Measurements from ENCODE around the gene ADAMTS1. TPM values are rescaled to one million over a fixed set of nuclear protein-coding genes. Genes with fewer than 3 reads are reported as not detected.

The ADAMTS1 gene
- total RNA-seq, 1 donor from 2014 or later, result 10.1 TPM

DNA sequence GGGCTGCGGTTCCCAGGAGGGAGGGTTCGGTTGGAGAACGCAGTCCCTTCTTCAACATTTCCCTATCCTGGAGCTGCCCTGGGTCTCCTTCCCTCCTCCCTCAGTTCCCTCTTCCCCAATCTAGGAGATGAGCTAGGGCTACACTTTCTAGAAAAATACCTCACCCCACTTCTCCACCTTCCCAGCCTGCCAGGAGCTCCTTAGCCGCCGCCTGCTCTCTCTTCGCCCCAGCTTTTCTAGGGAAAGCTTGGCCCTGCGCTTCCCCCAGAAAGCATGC, 488 bp upstream of the ADAMTS1 start:
- DNase-seq (ENCODE audit: low read depth in 2 of 2), result no peak

DNA sequence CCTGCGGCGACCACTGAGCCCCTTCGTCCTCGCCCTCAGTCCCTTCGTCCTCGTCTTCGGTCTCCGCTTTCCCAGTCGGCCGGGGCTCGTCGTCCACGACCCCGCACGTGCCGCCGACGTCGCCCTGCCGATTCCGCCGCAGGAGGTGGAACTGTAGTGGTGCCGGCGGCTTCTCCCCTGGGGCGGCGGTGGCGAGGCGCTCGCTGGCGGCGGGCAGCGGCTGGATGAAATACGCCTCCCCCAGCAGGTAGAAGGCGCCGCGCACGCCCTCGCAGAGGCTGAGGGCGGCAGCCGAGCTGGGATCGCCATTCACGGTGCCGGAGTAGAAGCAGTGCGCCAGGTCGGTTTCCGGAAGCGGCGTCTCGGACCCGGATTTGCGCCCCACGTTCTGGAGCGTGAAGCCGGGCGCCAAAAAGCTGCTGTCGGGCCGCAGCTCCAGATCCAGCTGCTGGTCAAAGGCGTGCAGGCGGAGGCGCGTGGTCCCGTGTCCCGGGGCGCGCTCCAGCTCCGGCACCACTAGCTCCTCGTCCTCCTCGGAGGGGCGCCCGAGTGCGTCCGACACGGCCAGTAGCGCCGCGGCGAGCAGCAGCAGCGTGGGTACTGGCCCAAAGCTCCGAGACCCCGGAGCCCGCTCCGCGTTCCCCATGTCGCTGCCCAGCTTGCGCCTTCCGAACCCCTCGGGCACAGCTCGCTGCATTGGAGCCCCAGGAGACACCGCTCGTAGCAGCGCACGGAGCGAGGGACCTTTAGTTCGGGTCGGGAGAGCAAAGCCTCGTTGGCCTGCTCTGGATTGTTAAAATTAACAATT, 747 bp downstream of the ADAMTS1 start:
- peak in 1 of 2 donors; percentile 47 for DNase-seq (ENCODE audit: low read depth in 2 of 2)

DNA sequence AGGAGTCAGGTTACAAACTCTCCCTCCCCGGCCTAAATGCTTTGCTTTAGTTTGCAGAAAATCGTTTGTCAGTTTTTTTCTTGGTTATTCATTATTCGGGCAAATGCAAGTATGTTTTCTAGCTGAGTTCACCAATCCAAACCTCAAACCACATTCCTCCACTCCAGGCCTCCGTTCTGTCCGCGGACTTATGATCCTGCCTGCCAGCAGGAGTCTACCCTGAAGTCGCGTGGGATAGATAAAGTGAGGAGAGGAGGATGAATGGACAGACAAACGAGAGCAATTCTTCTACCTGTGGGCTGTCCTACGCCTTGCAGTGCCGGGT, 1.3 kb downstream of the ADAMTS1 start:
- DNase-seq (ENCODE audit: low read depth in 2 of 2), result peak in 1 of 2 donors; percentile 35

DNA sequence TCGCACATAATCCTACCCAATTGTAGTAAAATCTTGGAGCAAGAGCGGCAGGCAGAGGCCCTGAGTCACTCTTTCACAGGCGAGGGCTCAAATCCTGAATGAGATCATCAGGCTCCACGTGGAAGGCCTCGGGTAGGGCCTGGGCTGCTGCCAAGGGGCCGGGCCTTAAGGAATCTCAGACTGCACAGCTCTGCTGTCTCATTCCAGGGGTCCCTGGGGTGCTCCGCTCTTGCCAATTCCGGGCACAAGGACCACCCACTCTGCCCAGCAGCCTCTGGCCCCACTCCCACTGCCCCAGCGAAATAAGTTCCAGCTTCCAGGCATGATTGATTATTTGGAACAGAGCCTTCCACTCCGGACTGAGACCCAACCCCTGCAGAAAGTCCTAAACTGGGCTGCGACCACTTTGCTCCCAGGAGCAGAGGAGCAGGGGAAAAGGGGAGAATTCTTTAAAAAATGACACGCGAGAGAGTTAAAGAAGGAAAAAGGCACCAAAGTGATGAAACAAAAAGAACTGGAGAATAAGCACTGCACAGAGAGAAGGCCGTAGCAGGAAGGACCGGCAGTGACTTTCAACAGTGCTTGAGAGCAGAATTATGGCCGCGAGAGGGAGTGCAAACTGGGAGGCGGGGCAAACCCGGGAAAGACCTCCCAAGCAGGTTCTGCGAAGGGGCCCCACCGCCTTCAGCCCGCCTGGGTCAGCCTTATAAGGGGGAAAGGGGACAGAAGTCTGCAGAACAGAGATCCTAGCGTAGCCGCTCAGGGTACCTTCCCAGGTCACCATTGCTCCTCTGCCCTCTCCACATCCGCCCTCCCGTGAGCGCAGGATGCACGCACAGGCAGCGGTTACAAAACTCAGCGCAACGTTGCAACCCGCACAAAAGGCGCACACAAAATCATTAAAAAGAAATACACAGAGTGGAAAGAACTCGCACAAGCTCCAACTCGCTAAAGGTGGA, 2.0 kb downstream of the ADAMTS1 start:
- peak in 1 of 2 donors; percentile 93 for DNase-seq (ENCODE audit: low read depth in 2 of 2)

DNA sequence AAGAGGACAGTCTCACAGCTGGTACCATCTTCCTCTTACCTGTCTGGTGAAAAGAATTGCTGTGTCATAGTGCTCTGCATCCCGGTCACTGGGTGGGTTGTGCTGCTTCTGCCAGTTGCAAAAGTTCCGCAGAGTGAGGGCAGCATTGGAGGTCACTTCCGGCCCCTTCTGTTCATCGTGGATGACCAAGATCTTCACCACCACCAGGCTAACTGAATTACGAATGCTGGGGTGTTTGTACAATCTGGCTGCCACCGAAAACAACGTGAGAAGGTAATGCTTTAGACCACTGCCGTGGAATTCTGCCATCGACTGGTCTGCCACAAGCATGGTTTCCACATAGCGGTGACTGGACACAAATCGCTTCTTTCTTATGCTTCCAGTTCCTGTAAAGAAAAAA, 2.9 kb downstream of the ADAMTS1 start:
- DNase-seq (ENCODE audit: low read depth in 2 of 2), result no peak

DNA sequence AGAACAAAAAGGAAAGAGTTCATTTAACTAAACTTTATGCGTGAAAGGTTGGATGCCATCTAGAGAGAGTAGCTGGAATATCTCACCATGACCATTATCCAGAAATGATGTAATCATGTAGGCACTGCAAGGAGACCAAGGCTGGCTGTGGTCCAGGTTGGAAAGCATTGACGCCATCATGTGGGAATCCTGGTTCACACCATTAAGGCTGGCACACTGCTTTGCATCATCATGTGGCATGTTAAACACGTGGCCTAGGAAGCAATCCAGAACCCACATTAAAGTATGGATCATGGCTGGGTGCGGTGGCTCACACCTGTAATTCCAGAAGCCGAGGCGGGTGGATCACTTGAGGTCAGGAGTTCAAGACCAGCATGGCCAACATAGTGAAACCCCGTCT, 4.3 kb downstream of the ADAMTS1 start:
- DNase-seq (ENCODE audit: low read depth in 2 of 2), result peak in 1 of 2 donors; percentile 53

DNA sequence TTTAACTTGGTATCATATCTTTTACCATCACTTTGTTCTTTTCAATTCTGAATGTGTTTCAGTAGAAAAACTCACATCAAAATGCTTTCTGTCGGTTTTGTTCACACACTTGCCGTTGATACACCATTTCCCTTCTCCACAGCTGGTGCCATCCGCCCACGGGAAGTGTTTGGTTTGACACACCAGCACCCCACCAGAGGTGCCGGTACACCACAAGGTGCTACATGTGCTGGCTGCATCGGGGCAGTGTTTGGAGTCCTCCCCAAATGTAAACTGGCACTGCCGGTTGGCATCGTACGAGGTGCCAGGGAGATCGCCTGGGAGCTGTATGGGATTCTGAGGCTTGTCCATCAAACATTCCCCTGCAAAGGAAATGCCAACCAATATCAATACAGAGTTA, 5.0 kb downstream of the ADAMTS1 start:
- no peak for DNase-seq (ENCODE audit: low read depth in 2 of 2)

DNA sequence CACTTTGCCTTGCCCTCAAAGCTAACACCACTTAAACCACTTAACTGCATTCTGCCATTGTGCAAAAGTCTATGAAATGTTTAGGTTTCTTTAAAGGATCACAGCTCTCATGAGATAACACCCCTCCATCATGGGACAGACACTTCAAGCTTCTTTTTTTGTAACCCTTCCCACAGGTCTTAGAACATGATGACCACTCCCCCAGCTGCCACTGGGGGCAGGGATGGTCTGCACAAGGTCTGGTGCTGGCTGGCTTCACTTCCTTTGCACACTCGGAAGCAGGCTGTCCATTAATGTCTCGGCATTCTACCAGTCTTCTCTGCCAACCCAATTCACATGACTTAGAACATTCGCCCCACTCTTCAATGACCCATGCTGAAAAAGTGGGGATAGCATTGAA, 7.7 kb downstream of the ADAMTS1 start:
- no peak for DNase-seq (ENCODE audit: low read depth in 2 of 2)

DNA sequence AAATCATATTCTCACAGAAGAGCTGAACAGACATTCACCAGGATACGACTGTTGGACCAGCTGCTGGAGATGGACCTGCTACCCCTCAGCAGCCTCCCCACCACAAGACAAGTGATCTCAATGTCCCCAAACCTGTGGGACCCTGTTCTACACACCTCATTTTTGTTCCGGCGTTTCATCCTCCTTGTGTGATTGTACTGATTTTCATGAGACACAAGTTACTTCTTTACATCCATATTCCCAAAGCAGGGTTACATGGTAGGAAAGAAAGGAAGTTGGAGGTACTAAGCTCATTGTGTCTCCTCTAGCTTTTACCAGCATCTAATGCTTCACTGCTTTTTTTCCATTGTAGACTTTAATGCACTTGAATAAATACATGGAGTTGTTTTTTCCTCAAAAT, 8.7 kb downstream of the ADAMTS1 start:
- DNase-seq (ENCODE audit: low read depth in 2 of 2), result no peak

DNA sequence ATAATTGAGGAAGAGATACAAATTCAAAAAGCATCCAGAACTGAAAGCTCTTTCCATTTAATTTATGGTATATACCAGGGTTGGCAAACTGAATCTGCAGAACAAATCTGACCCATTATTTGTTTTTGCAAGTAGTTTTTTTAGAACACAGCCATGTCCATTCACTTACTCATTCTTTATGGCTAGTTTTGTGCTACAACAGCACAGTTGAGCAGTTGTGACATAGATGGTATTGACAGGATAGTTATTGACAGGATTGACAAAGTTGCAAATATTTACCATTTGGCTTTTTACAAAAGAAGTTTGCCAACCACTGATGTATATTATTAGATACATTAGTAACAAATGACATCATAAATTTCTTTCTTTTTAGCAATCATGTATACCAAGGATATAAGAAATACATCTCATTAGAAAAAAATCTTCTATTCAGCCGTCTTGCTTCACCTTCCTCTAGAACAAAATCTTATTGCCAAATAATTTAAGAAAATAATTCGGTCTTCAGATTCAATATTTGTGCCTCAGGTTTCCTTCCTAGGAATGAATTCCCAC, 9.4 kb downstream of the ADAMTS1 start:
- no peak for DNase-seq (ENCODE audit: low read depth in 2 of 2)

DNA sequence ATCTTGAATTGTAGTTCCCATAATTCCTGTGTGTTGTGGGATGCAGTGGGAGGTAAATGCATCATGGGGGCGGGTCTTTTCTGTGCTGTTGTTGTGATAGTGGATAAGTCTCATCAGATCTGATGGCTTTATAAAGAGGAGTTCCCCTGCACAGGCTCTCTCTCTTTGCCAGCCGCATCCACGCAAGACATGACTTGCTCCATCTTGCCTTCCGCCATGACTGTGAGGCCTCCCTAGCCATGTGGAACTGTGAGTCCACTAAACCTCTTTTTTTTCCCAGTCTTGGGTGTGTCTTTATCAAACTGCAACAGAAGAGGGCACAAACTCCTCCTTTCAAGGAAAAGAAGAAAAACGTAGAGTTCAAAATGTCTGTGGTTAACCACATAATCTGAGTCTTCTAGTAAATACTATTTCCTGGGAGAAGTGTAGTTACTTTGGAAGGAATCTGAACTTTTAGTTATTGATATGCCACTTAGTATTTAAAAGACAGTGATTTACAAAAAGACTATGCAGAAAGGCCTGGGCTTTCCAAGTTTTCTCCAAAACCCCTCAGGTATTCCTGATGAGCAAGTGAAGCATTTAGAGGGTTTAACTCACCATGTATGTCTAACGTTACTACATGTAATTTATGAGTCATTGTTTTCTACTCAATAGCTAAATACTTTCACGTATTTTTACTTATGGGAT, 10.0 kb downstream of the ADAMTS1 start:
- DNase-seq (ENCODE audit: low read depth in 2 of 2), result no peak

DNA sequence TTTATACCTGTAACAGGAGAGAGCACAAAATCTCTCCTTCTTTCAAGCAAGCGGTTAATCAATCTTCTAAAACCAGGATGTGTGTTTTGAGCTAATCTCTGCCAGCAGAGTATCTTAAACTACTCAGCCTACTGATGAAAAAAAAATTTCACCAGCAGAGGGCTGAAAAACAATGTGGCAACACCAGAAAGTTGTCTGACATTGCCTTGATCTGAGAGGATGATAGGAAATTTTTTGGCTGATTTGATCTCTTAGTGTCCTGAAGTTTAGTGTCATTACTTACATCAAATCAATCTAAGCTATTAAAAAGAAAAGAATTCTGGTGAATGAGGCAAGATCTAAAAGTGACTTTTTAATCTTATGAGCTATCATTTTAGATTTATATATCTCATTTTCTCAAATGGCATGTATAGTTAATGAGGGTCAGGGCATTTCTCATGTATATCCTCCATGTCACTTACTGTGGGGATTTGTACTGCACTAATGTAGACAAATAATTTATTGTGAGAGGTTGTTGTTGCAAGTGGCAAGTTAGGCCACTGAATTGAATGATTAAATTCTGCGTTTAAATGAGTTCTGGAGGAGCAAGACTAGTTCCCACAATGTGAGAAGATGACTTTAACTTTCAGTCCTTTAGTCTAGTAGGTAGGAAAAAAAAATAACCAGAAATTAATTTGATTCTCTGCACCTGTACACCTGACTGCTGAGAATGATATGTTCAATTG, 10.9 kb downstream of the ADAMTS1 start:
- no peak for DNase-seq (ENCODE audit: low read depth in 2 of 2)

DNA sequence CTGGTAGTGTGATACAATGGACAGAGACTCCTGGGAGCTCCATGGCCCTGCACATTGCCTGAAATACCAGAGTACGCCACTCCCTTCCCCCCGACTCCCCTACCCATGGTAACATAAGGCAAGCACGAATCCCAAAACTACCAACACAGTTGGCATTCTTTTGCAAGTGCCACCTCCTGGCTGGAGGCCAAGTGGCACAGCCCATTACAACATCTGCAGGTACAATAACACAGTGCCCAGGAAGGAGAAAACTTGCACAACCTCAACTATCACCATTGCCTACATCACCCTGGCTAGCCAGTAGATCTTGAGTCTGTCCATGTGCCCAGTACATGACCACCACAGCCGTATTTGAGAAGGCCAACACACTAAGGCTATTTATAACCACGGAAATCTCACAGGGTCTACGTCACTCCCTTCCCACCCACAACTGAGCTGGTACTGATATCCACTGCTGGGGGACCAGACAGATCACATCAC, 11.7 kb downstream of the ADAMTS1 start:
- no peak for DNase-seq (ENCODE audit: low read depth in 2 of 2)

DNA sequence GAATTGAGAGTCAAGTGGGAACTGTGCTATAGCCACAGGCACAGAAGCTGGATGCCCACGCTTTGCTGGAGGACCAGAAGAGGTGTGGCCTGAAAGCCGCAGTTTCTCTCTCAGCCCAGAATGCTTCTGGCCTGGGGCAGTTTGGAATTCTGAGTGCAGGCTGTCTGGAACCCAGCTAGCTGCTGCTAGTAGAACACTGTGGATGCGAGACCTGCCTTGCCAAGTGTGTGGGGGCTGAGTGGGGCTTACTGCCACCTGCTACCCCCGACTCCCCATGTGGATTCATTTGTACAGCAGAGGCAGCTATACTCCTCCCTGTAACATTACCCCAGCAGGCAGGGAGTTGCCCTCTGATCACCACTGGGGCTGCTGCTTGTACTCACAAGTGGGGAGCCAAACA, 12.2 kb downstream of the ADAMTS1 start:
- DNase-seq (ENCODE audit: low read depth in 2 of 2), result no peak

DNA sequence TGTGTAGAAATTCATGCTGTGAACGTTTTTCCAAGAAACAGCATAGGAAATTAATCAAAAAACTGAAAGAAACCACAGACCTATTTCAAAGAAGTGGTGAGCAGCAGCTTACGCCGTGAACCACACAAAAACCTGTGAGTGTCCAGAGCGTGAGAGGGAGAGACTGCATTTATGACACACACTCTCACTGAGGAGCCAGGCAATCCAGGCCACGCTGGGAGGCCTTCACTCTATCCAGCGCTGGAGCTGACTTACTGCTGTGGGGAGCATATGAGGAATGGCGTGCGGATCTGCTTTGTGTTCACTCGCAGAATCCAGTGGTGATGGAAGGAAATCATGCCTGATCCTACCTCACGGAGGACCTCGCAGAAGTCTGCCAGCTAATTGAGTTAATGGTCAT, 12.7 kb downstream of the ADAMTS1 start:
- no peak for DNase-seq (ENCODE audit: low read depth in 2 of 2)

DNA sequence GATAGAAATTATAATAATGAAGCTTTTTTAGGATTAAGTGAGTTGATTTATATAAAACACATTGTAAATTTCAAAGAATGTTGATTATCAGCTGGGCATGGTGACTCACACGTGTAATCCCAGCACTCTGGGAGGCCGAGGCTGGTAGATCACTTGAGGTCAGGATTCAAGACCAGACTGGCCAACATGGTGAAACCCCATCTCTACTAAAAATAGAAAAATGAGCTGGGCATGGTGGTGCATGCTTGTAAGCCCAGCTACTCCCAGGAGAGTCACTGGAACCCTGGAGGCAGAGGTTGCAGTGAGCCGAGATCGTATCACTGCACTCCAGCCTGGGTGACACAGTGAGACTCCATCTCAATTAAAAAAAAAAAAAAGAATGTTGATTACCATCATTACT, 18.4 kb downstream of the ADAMTS1 start:
- no peak for DNase-seq (ENCODE audit: low read depth in 2 of 2)

DNA sequence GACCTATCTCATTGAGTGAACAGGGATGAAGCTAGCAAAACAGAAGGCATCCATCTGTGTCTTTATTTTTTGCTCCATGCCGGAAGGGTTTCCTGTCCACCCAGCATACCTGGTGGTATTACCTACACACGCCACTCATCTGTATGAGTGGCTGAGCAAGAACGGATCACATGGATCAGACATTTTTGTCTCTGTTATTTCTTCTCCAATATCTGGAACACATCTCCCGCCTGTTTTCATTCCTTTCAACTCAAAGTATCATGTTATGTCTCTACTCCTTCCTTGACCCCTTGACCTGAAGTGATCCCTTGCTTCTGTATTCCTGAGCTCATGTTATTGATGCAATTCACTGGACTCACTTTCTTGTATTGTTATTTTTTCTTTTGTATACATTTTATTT, 24.7 kb downstream of the ADAMTS1 start:
- no peak for DNase-seq (ENCODE audit: low read depth in 2 of 2)

DNA sequence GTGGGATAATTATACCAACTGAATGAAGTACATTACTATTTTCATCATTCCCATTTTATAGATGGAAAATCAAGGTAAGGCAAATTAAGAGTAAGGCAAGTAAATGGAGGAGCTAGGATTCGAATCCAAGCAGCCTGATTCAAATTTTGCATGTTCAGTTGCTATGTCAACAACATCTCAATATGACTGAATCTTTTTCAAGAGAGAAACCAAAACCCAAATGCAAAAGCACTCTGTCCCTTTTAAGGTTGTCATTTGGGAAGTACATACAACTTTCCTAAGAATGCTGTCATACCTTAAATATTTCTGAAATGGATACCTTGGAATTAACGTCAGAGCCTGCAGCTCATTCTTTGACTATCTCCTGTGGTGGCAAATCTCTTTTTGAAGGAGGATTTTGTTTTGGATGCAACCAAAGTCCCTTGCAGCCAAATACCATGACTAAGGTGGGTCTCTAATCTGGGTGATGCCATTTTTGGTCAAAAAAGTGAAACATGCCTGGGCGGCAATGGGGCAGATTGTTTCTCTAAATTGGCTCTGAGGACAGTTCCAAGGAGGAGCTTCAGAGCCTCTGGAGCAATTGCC, 25.4 kb downstream of the ADAMTS1 start:
- DNase-seq (ENCODE audit: low read depth in 2 of 2), result no peak

DNA sequence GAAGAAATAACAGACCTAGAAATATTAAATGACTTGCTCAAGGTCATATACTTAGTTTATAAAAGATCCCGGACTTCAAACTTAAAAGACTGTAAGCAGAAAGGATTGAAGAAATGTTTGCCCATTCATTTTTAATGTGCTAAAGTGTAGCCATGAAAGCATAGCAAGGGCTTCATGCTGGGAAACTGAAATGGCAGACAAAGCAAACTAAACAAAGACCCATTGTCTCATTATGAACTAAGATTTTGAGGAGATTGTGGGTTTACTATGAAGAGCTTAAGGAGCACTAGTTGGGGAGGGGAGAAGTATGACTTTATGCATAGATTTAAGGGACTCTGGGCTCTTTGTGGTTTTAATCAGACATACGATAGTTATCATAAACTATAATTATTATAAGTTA, 26.3 kb downstream of the ADAMTS1 start:
- DNase-seq (ENCODE audit: low read depth in 2 of 2), result no peak

DNA sequence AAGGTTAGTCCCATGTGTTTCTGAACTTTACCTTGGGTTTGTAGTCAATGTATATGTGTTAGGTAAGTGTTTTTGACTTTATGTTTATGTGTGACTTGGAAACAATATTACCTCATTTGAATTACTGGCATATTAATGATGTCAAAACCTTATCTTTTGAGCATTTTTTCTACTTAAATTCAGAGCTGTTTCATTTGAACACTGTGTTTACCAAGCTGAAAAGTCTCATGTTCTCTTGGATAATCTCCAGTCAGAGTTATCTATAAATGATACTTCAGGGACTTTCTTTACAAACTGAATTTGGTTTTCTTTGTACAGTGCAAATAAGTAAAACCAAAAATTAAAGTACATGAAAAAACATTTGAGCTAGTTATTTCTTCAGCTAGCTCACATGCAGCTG, 30.0 kb downstream of the ADAMTS1 start:
- DNase-seq (ENCODE audit: low read depth in 2 of 2), result no peak

DNA sequence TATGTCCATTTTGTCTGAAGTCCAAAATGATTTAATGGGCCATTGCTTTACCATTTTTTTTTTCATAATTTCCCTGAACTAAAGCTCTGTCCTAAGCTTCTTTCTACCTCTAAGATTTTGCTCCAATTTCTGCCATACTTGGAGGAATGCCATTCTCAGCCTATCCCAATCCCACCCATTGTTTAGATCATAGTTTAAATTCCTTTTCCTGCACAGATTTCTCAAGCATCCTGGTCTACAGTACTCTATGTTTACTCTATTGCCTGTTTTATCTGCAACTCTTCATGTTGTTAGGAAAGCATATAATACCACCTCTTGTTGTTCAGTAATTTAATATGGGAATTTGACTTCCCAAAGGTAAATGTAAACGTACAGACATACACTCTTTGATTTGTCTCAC, 30.8 kb downstream of the ADAMTS1 start:
- no peak for DNase-seq (ENCODE audit: low read depth in 2 of 2)
